NCI-H1092 (cell line): ENCODE measurements around the gene MS4A12.
"Not testable (repeated sequence)": the region's sequence is repeated elsewhere in the genome, so short reads cannot be mapped to it uniquely, and the experiment has no call there.

ENCODE experiments used
- DNase-seq: peaks from one replicate; lab custom pipeline; 2025; lab: John Stamatoyannopoulos, UW

Gene MS4A12

GRCh38 chr11:60512651-60513225 is 20.2 kb downstream of the MS4A12 start:
- no peak for DNase-seq

GRCh38 chr11:60513496-60514460 is 21.2 kb downstream of the MS4A12 start:
- no peak for DNase-seq

GRCh38 chr11:60515144-60515855 is 22.7 kb downstream of the MS4A12 start, which contains the start of gene MS4A13:
Gene MS4A13, plus strand, starts transcription at chr11:60515392. Its CDS starts 2,692 bp downstream, at chr11:60518084.
- DNase-seq, result no peak

GRCh38 chr11:60528465-60528864 is 35.9 kb downstream of the MS4A12 start:
- DNase-seq, result no peak

GRCh38 chr11:60528934-60529333 is 36.4 kb downstream of the MS4A12 start:
- no peak for DNase-seq

GRCh38 chr11:60530454-60531100 is 38.0 kb downstream of the MS4A12 start:
- no peak for DNase-seq

GRCh38 chr11:60532383-60532782 is 39.8 kb downstream of the MS4A12 start:
- not testable (repeated sequence) for DNase-seq

GRCh38 chr11:60538627-60539026 is 46.0 kb downstream of the MS4A12 start:
- not testable (repeated sequence) for DNase-seq

GRCh38 chr11:60544077-60544476 is 51.5 kb downstream of the MS4A12 start:
- no peak for DNase-seq
